Measurements from ENCODE around the gene C1orf50.

DNA sequence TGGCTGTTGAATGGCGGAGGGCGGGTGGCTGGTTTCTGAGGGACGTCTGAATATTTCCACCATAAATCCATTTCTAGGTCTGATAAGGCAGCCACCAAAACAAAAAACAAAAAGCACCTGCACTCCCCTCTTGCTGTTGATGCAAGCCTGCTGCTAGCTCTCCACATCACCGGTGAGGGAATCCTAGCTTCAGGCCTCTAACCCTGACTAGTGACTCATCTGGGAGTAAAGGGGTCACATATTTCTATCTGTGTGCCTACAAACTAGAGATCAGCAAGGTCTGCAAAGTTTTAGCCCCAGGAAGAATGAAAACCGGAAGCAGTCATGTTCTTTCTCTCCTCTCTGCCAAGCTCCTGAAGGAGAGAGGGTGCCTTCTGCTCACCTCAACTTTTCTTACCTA lies 39.5 kb downstream of the C1orf50 start:
- no peak for TF ChIP-seq CTCF (IDR thresholded peaks at IDR 0.05 in 4 of 5, conservative IDR thresholded peaks at IDR 0.05 in 1 of 5)
- TF ChIP-seq POLR2A (IDR thresholded peaks at IDR 0.05), result no peak
